Sigmoid colon (tissue), 7 donors: ENCODE results near the gene USB1. TPM values are rescaled to one million over a fixed set of nuclear protein-coding genes. Genes with fewer than 3 reads are reported as not detected.

Experiments used
- DNase-seq: peaks from one replicate; pipeline ENCODE4 v3.0.0-alpha.2; 2019
- H3K27ac ChIP-seq, 4 donors: fragments of 200-600 bp; sonication (generic); one replicate each; pipeline ENCODE4 v1.5.1; 2016 to 2019; ENCODE audit warnings: mild to moderate bottlenecking in 1 of 4
- H3K27me3 ChIP-seq, 3 donors: fragments of 200-600 bp; sonication (generic); one replicate each; pipeline ENCODE4 v1.5.1; 2019; ENCODE audit warnings: mild to moderate bottlenecking in 1 of 3
- H3K36me3 ChIP-seq, 4 donors: fragments of 200-600 bp; sonication (generic); one replicate each; pipeline ENCODE4 v1.5.1; 2016 to 2019
- H3K4me1 ChIP-seq, 4 donors: fragments of 200-600 bp; sonication (generic); one replicate each; pipeline ENCODE4 v1.5.1; 2017 to 2019
- H3K4me3 ChIP-seq, 4 donors: fragments of 200-600 bp; sonication (generic); one replicate each; pipeline ENCODE4 v1.5.1; 2017 to 2019; ENCODE audit warnings: mild to moderate bottlenecking in 2 of 4, moderate library complexity in 1 of 4
- H3K9me3 ChIP-seq, 4 donors: fragments of 200-600 bp in 3 of 4; sonication (generic) in 3 of 4; one replicate each; pipeline versions ENCODE4 v1.5.1 to v1.6.1; 2013 to 2019
- EP300 ChIP-seq, 4 donors: sonication (generic); formaldehyde crosslinking; IDR thresholded peaks; one replicate each; pipeline ENCODE4 v1.6.1; 2017; ENCODE audit warnings: antibody characterized with exemption in 4 of 4
- POLR2A ChIP-seq, 2 donors: fragments of 450-650 bp; IDR thresholded peaks; one replicate each; pipeline ENCODE4 v1.6.1; 2016; ENCODE audit warnings: antibody characterized with exemption in 2 of 2, mild to moderate bottlenecking in 2 of 2, moderate library complexity in 2 of 2
- POLR2AphosphoS5 ChIP-seq, 4 donors: sonication (generic); formaldehyde crosslinking; IDR thresholded peaks; one replicate each; pipeline ENCODE4 v1.6.1; 2017; ENCODE audit warnings: antibody characterized with exemption in 4 of 4
- WGBS, 2 donors: extraction: QIAGEN DNeasy Blood & Tissue Kit; methylation state at CpG; one replicate each; pipeline ENCODE4 v1.1.7; 2013; 5-methylcytosine and 5-hydroxymethylcytosine counted together
- intact Hi-C: fragments of 100-400 bp; cut with DNase I; formaldehyde crosslinking; loops from one replicate; pipeline ENCODE4 v1.15.1; 2023
- polyA plus RNA-seq, 3 donors: library from polyadenylated mRNA; stranded (reverse); fragments of 200-250 nt; gene quantifications; one replicate each; pipeline ENCODE4 v1.2.3, GENCODE V29; 2013
- total RNA-seq, 4 donors: library from RNA; depleted of rRNA; stranded (reverse); fragments of >200 nt; gene quantifications; one replicate each; pipeline ENCODE4 v1.1.0, GENCODE V29; 2016
- TF ChIP-seq, protein P1 (sequence below), 4 experiments: fragments of 450-650 bp in 3 of 4; fragments of 200-600 bp in 1 of 4; IDR thresholded peaks; one replicate each; pipeline ENCODE4 v1.5.1; 2016 to 2019; ENCODE audit warnings: antibody characterized with exemption in 4 of 4, mild to moderate bottlenecking in 3 of 4, moderate library complexity in 2 of 4
- donor health status: healthy with polysubstance abuse.
- donor health status: Bipolar disorder and iron deficiency.
- donor health status: healthy.

The USB1 gene
- total and polyA plus RNA-seq, 7 donors, result 19.9 to 44.9 (median 36.6) TPM

DNA sequence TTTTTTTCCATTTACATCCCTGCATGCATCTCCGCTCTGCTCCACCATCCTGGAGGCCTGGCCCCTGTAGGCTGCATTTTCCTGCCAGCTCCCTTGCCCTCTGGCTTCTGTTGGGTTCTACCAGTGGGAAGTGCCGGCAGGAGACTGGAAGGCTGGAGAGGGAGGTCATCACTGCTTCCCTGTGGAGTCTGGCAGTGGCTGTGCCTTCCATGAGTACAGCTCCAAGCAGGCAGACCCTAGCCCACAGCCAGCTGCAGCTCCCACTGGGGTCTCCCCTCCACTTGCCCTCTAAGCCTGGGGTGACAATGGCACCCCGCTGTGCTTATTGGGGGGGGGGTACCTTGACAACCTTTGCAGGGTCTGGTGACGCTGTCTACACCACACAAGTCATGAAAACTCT, 61.6 kb downstream of the USB1 start:
- Histone ChIP-seq H3K4me3 (no peak overlapping the region), H3K4me1 (no peaks in the 10 kb centered on the region), H3K9me3 (no peaks in the 10 kb centered on the region), H3K27me3 (no peaks in the 10 kb centered on the region), H3K27ac (no peak overlapping the region), H3K36me3 (no peaks in the 10 kb centered on the region)
- no peak for TF ChIP-seq EP300 (IDR thresholded peaks at IDR 0.05)
- TF ChIP-seq, protein P1, sequence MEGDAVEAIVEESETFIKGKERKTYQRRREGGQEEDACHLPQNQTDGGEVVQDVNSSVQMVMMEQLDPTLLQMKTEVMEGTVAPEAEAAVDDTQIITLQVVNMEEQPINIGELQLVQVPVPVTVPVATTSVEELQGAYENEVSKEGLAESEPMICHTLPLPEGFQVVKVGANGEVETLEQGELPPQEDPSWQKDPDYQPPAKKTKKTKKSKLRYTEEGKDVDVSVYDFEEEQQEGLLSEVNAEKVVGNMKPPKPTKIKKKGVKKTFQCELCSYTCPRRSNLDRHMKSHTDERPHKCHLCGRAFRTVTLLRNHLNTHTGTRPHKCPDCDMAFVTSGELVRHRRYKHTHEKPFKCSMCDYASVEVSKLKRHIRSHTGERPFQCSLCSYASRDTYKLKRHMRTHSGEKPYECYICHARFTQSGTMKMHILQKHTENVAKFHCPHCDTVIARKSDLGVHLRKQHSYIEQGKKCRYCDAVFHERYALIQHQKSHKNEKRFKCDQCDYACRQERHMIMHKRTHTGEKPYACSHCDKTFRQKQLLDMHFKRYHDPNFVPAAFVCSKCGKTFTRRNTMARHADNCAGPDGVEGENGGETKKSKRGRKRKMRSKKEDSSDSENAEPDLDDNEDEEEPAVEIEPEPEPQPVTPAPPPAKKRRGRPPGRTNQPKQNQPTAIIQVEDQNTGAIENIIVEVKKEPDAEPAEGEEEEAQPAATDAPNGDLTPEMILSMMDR (IDR thresholded peaks at IDR 0.05), result no peak
- TF ChIP-seq POLR2A (IDR thresholded peaks at IDR 0.05), result no peak
- TF ChIP-seq POLR2AphosphoS5 (IDR thresholded peaks at IDR 0.05), result no peak
- intact Hi-C loops, result no loop called here
- 87 to 91% methylated on average over 4 of the region's 4 CpGs for WGBS, 2 donors
- DNase-seq, result no peak

DNA sequence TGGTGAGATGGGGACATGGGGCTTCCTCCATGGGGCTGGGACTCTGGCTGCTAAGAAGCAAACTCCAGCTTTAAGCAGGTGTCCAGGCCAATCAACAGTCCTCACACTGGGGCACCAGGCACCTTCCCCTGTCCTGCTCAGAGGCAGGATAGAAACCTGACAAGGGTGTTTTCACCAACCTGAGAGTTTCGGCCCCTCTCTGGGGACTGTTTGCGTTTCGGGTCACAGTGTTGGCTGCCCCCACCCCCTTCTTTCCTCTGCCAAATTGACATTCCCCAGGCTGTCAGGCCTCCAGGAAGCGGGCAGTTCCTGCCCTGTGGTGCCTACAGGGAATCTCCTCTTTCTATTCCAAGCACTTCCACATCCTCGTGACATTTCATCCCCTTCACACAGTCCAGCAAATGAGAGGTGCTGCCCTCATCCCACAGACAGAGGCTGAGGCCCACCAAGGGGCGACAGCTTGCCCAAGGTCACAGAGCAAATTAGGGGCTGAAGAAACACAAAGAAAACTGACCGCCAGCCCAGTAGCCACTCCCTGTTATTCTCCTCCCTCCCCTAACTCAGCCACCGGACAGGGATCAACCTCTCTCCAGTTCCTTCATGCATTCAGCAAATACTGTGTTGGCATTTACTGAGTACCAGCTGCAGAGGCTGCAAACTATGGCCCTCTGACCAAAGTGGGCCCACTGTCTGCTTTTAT, 62.3 kb downstream of the USB1 start:
- intact Hi-C loops, result no loop called here
- WGBS, 2 donors, result 73 to 84% methylated on average over 8 of the region's 8 CpGs
- no peaks in the 10 kb centered on the region for H3K27me3 ChIP-seq
- DNase-seq, result no peak
- H3K4me1 ChIP-seq, result no peaks in the 10 kb centered on the region
- H3K4me3 ChIP-seq, result no peak overlapping the region
- no peaks in the 10 kb centered on the region for H3K36me3 ChIP-seq
- H3K9me3 ChIP-seq, result no peaks in the 10 kb centered on the region
- no peak overlapping the region for H3K27ac ChIP-seq
- TF ChIP-seq POLR2A (IDR thresholded peaks at IDR 0.05) (no peak), POLR2AphosphoS5 (IDR thresholded peaks at IDR 0.05) (no peak), EP300 (IDR thresholded peaks at IDR 0.05) (no peak)
- TF ChIP-seq, protein P1 (IDR thresholded peaks at IDR 0.05), result no peak

DNA sequence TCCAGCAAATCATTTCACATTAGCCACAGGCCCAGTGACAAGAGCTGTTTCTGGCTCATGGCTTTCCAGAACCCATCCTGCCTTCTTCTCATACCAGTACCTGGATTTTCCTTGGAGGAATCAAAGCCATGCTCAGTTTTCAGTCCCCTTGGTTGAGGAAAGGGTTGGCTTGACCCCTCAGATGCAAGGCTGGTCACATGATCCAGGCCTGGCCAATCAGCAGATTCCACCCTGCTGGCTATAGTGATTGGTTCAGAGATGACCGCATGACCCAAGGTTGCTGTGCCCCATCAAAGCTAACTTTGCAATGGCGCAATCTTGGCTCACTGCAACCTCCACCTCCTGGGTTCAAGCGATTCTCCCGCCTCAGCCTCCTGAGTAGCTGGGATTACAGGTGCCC, 69.4 kb downstream of the USB1 start:
- intact Hi-C loops, result no loop called here
- Histone ChIP-seq H3K27me3 (no peaks in the 10 kb centered on the region), H3K27ac (no peak overlapping the region), H3K4me1 (no peaks in the 10 kb centered on the region), H3K4me3 (no peak overlapping the region), H3K9me3 (no peaks in the 10 kb centered on the region), H3K36me3 (no peaks in the 10 kb centered on the region)
- DNase-seq, result no peak
- TF ChIP-seq POLR2A (IDR thresholded peaks at IDR 0.05) (no peak), POLR2AphosphoS5 (IDR thresholded peaks at IDR 0.05) (no peak), EP300 (IDR thresholded peaks at IDR 0.05) (no peak)
- WGBS, 2 donors, result 98 to 99% methylated on average over 4 of the region's 4 CpGs

Other genes with a start within 250 kb of the USB1 start
- 10 to 100 TPM; 10.0 to 31.2 (median 21.6) TPM for gene KIFC3, start 198.9 kb upstream of the USB1 start, total RNA-seq
- 1 to 10 TPM; 2.5 to 7.2 (median 6.4) TPM for gene KIFC3, start 198.9 kb upstream of the USB1 start, polyA plus RNA-seq
- gene CNGB1, start 30.3 kb upstream of the USB1 start, total RNA-seq, result 10 to 100 TPM in 1 of 4 donors, 1 to 10 TPM in 1, under 1 TPM in 1, not detected in 1; 0.71 to 13.0 (median 2.0) TPM
- gene CNGB1, start 30.3 kb upstream of the USB1 start, polyA plus RNA-seq, result under 1 TPM in 1 of 3 donors, not detected in 2; 0.70 TPM
- 1 to 10 TPM; 4.1 to 5.7 (median 4.9) TPM for gene ZNF319, start 735 bp upstream of the USB1 start, total RNA-seq
- gene ZNF319, start 735 bp upstream of the USB1 start, polyA plus RNA-seq, result 1 to 10 TPM; 1.2 to 5.7 (median 1.2) TPM
- 10 to 100 TPM in 1 of 4 donors, 1 to 10 TPM in 3; 2.3 to 10.5 (median 5.1) TPM for gene MMP15, start 24.3 kb downstream of the USB1 start, total RNA-seq
- gene MMP15, start 24.3 kb downstream of the USB1 start, polyA plus RNA-seq, result 10 to 100 TPM; 10.8 to 54.0 (median 13.4) TPM
- gene CFAP20, start 128.0 kb downstream of the USB1 start, total RNA-seq, result 10 to 100 TPM; 11.9 to 42.5 (median 26.6) TPM
- 10 to 100 TPM; 17.4 to 30.1 (median 28.3) TPM for gene CFAP20, start 128.0 kb downstream of the USB1 start, polyA plus RNA-seq
- 10 to 100 TPM; 29.5 to 79.8 (median 33.0) TPM for gene CSNK2A2, start 196.7 kb downstream of the USB1 start, total RNA-seq
- 10 to 100 TPM; 14.1 to 26.2 (median 21.0) TPM for gene CSNK2A2, start 196.7 kb downstream of the USB1 start, polyA plus RNA-seq